ENCODE measurements around the gene TTYH3.
"Not testable (repeated sequence)": the region's sequence is repeated elsewhere in the genome, so short reads cannot be mapped to it uniquely, and the experiment has no call there.

The TTYH3 gene

GRCh38 chr7:2676576-2676975 is 44.8 kb downstream of the TTYH3 start:
- H3K9me3 ChIP-seq (ENCODE audit: control insufficient read depth, low read length); H3K4me1 ChIP-seq (ENCODE audit: control insufficient read depth, insufficient read depth, low read length, poor library complexity, severe bottlenecking); H3K36me3 ChIP-seq (ENCODE audit: control insufficient read depth, insufficient read depth, low read length); H3K27me3 ChIP-seq (replicated peaks; ENCODE audit: control insufficient read depth, insufficient read depth, low read length, poor library complexity, severe bottlenecking); H3K27ac ChIP-seq (ENCODE audit: insufficient read depth, low read length, poor library complexity, severe bottlenecking); DNase-seq; H3K4me3 ChIP-seq (ENCODE audit: insufficient read depth, low read depth, low read length, poor library complexity, severe bottlenecking): not testable (repeated sequence)

- H3K9me3 ChIP-seq (ENCODE audit: control insufficient read depth, low read length); DNase-seq; H3K27ac ChIP-seq (ENCODE audit: insufficient read depth, low read length, poor library complexity, severe bottlenecking); H3K27me3 ChIP-seq (replicated peaks; ENCODE audit: control insufficient read depth, insufficient read depth, low read length, poor library complexity, severe bottlenecking); H3K4me1 ChIP-seq (ENCODE audit: control insufficient read depth, insufficient read depth, low read length, poor library complexity, severe bottlenecking); H3K36me3 ChIP-seq (ENCODE audit: control insufficient read depth, insufficient read depth, low read length); H3K4me3 ChIP-seq (ENCODE audit: insufficient read depth, low read depth, low read length, poor library complexity, severe bottlenecking): not testable (repeated sequence)
Measured at GRCh38 chr7:2678454-2678853, 46.7 kb downstream of the TTYH3 start.

DNA sequence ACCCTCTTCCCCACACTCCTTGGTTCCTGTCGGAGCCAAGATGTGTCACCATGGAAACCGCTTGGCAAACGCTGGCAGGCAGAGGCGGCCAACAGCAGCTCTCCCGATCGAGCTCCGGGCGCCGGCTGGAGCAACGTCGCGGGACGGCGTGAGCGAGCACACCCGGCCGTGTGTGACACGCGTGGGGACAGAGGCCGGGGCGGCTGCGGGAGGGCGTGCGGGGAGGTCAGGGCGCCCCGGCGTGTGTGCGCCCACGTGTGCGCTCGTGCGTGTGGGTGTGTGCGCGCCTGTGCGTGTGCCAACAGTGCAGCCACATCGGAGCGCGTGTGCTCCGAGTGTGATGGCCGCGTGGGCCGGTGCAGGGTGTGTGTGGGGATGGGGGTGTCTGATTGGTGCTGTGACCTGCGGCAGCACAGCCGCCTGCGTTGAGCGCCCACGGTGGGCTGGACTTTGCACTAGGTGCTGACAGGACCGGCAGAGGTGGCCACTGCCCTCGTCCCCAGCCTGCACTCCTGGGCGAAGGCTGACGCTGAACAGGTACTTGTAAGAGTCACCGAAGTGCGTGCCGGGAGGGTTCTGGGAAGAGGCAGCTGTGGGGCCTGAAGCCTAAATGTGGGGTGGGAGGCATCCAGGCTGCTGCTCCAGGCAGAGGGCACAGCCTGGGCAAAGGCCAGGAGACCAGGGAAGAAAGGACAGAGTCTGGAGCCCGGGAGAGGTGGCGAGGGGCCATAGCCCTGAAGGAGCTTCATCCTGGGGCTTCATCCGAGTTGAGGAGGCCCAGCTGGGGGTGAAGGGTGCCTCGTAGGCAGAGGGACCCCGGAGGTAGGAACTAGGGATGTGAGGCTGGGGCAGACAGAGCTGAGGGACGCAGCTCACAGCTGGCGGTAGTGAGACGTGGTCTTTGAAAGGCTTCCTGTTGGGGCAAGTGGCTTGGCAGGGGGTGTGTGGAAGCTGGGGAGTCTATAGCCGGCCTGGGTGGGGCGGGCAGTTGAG is 47.6 kb downstream of the TTYH3 start:
- H3K9me3 ChIP-seq (ENCODE audit: control insufficient read depth, low read length); DNase-seq; H3K4me3 ChIP-seq (ENCODE audit: insufficient read depth, low read depth, low read length, poor library complexity, severe bottlenecking); H3K27me3 ChIP-seq (replicated peaks; ENCODE audit: control insufficient read depth, insufficient read depth, low read length, poor library complexity, severe bottlenecking); H3K4me1 ChIP-seq (ENCODE audit: control insufficient read depth, insufficient read depth, low read length, poor library complexity, severe bottlenecking); H3K27ac ChIP-seq (ENCODE audit: insufficient read depth, low read length, poor library complexity, severe bottlenecking); H3K36me3 ChIP-seq (ENCODE audit: control insufficient read depth, insufficient read depth, low read length): not testable (repeated sequence)

GRCh38 chr7:2680256-2680655 is 48.5 kb downstream of the TTYH3 start:
- Histone ChIP-seq H3K36me3 (ENCODE audit: control insufficient read depth, insufficient read depth, low read length) (no peaks in the 10 kb centered on the region), H3K9me3 (ENCODE audit: control insufficient read depth, low read length) (no peaks in the 10 kb centered on the region), H3K4me1 (ENCODE audit: control insufficient read depth, insufficient read depth, low read length, poor library complexity, severe bottlenecking) (no peaks in the 10 kb centered on the region), H3K27ac (ENCODE audit: insufficient read depth, low read length, poor library complexity, severe bottlenecking) (no peak overlapping the region), H3K4me3 (ENCODE audit: insufficient read depth, low read depth, low read length, poor library complexity, severe bottlenecking) (no peak overlapping the region), H3K27me3 (replicated peaks; ENCODE audit: control insufficient read depth, insufficient read depth, low read length, poor library complexity, severe bottlenecking) (no peaks in the 10 kb centered on the region)
- DNase-seq: no peak

DNA sequence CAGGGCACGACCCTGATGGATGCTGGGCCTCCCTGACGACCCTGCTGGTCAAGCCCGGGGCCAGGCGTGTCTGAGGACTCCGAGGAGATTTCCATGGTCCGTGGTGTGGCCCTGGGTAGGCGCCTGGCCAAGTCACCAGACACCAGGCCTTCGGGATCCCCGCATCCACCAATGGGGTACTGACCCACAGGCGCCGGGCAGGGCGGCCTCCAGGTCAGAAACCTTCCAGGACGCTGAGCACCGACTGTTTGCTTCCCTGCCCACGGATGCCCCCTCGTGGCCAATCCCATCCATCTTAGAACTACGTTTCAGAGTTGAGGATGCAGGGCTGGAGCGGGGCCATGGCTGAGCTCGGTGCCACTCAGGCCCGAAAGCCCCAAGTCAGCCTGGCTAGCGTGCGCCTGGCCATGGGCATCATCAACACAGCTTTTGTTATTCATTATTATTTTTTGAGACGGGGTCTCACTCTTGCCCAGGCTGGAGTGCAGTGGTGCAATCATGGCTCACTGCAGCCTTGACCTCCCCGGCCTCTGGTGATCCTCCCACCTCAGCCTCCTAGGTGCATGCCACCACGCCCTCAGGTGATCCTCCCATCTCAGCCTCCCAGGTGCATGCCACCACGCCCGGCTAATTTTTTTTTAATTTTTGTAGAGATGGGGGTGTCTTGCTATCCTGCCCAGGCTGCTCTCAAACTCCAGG is 49.2 kb downstream of the TTYH3 start:
- H3K36me3 ChIP-seq (ENCODE audit: control insufficient read depth, insufficient read depth, low read length): no peaks in the 10 kb centered on the region
- H3K27me3 ChIP-seq (replicated peaks; ENCODE audit: control insufficient read depth, insufficient read depth, low read length, poor library complexity, severe bottlenecking): no peaks in the 10 kb centered on the region
- H3K4me1 ChIP-seq (ENCODE audit: control insufficient read depth, insufficient read depth, low read length, poor library complexity, severe bottlenecking): no peaks in the 10 kb centered on the region
- no peak overlapping the region for H3K4me3 ChIP-seq (ENCODE audit: insufficient read depth, low read depth, low read length, poor library complexity, severe bottlenecking)
- DNase-seq: peak; percentile 11 to 30 (median 15)
- H3K27ac ChIP-seq (ENCODE audit: insufficient read depth, low read length, poor library complexity, severe bottlenecking): no peak overlapping the region
- H3K9me3 ChIP-seq (ENCODE audit: control insufficient read depth, low read length): no peaks in the 10 kb centered on the region

DNA sequence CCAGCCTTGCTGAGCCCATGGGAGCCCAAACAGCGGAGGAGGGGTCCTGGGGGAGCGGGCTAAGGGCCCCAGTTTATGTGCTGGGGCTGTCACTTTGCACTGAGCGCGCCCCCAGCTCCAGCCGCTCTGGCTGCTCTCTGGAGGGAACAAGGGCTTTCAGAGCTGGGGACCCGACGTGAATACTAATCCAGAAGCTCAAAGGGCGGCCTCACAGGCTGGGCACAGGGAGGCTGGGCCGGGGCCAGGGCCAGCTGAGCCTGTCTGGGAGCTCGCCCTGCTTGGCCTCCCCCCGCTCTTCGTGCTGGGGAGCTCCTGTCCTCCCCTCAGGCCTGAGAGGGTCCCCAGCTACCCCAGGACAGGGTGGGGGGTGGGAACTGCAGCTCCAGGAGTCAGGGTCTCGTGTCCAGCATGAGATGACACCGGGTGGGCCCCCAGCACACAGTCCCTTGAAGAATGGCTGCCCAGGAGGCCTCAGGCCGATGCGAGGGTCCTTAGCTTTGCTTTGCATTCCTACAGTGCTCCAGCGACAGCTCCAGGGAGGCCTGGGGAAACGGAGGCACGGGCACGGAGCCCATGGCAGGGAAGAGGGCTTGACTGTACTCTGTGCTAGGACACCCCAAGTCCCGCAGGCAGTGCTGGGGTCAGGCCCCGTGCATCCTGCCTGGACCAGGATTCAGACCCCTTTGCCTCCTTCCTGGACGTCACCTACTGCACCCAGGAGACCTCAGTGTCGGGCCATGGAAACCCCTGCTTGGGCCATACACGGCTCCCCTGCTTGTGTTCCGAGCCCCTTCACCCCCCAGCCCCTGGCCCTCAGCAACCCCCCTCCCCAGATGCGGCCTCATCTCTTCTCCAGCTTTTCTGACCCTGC is 50.4 kb downstream of the TTYH3 start:
- no peak for DNase-seq
- Histone ChIP-seq H3K4me3 (ENCODE audit: insufficient read depth, low read depth, low read length, poor library complexity, severe bottlenecking) (no peak overlapping the region), H3K27me3 (replicated peaks; ENCODE audit: control insufficient read depth, insufficient read depth, low read length, poor library complexity, severe bottlenecking) (peaks cover 1% of the 10 kb centered on the region), H3K9me3 (ENCODE audit: control insufficient read depth, low read length) (no peaks in the 10 kb centered on the region), H3K27ac (ENCODE audit: insufficient read depth, low read length, poor library complexity, severe bottlenecking) (no peak overlapping the region), H3K36me3 (ENCODE audit: control insufficient read depth, insufficient read depth, low read length) (no peaks in the 10 kb centered on the region), H3K4me1 (ENCODE audit: control insufficient read depth, insufficient read depth, low read length, poor library complexity, severe bottlenecking) (no peaks in the 10 kb centered on the region)

- H3K4me3 ChIP-seq (ENCODE audit: insufficient read depth, low read depth, low read length, poor library complexity, severe bottlenecking): no peak overlapping the region
- no peaks in the 10 kb centered on the region for H3K36me3 ChIP-seq (ENCODE audit: control insufficient read depth, insufficient read depth, low read length)
- DNase-seq: no peak
- peaks cover 13% of the 10 kb centered on the region for H3K4me1 ChIP-seq (ENCODE audit: control insufficient read depth, insufficient read depth, low read length, poor library complexity, severe bottlenecking)
- H3K27me3 ChIP-seq (replicated peaks; ENCODE audit: control insufficient read depth, insufficient read depth, low read length, poor library complexity, severe bottlenecking): peaks cover 15% of the 10 kb centered on the region
- H3K27ac ChIP-seq (ENCODE audit: insufficient read depth, low read length, poor library complexity, severe bottlenecking): no peak overlapping the region
- H3K9me3 ChIP-seq (ENCODE audit: control insufficient read depth, low read length): no peaks in the 10 kb centered on the region
Measured at GRCh38 chr7:2684501-2684900, 52.7 kb downstream of the TTYH3 start.

- no peak for DNase-seq
- peaks cover 15% of the 10 kb centered on the region for H3K27me3 ChIP-seq (replicated peaks; ENCODE audit: control insufficient read depth, insufficient read depth, low read length, poor library complexity, severe bottlenecking)
- H3K4me3 ChIP-seq (ENCODE audit: insufficient read depth, low read depth, low read length, poor library complexity, severe bottlenecking): no peak overlapping the region
Measured at GRCh38 chr7:2686101-2686500, 54.3 kb downstream of the TTYH3 start.

GRCh38 chr7:2687338-2687869 is 55.6 kb downstream of the TTYH3 start:
- DNase-seq: no peak
- peaks cover 15% of the 10 kb centered on the region for H3K27me3 ChIP-seq (replicated peaks; ENCODE audit: control insufficient read depth, insufficient read depth, low read length, poor library complexity, severe bottlenecking)
- H3K36me3 ChIP-seq (ENCODE audit: control insufficient read depth, insufficient read depth, low read length): no peaks in the 10 kb centered on the region
- H3K4me3 ChIP-seq (ENCODE audit: insufficient read depth, low read depth, low read length, poor library complexity, severe bottlenecking): no peak overlapping the region
- H3K9me3 ChIP-seq (ENCODE audit: control insufficient read depth, low read length): no peaks in the 10 kb centered on the region
- peaks cover 13% of the 10 kb centered on the region for H3K4me1 ChIP-seq (ENCODE audit: control insufficient read depth, insufficient read depth, low read length, poor library complexity, severe bottlenecking)
- H3K27ac ChIP-seq (ENCODE audit: insufficient read depth, low read length, poor library complexity, severe bottlenecking): no peak overlapping the region

More at GRCh38 chr7:2686101-2686500, 54.3 kb downstream of the TTYH3 start:
- Histone ChIP-seq H3K36me3 (ENCODE audit: control insufficient read depth, insufficient read depth, low read length) (no peaks in the 10 kb centered on the region), H3K27ac (ENCODE audit: insufficient read depth, low read length, poor library complexity, severe bottlenecking) (no peak overlapping the region), H3K9me3 (ENCODE audit: control insufficient read depth, low read length) (no peaks in the 10 kb centered on the region), H3K4me1 (ENCODE audit: control insufficient read depth, insufficient read depth, low read length, poor library complexity, severe bottlenecking) (peaks cover 13% of the 10 kb centered on the region)
